ENCODE measurements around the gene RSRC1.

DNA sequence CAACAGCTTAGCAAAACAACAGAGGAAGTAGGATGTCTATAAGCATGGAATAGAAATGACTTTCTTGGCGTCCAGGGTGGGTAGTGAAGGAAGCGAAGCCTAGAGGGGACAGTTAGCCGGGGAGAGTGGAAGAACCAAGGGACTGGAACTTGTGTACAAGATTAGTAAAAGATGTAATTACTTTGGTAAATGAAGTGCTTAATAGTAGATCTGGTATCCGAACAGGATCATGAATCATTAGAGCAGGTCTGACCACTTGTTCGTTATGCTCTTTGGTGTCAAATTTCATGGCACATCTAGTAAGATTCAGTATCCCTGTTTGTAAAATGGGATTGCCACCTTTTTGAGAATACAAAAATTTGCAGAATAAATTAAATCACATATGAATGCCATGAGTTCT, 348.6 kb downstream of the RSRC1 start:
- no peak for TF ChIP-seq CTCF (CRISPR knock-in tag; IDR thresholded peaks at IDR 0.05)
- TF ChIP-seq ZFP1 (CRISPR knock-in tag; IDR thresholded peaks at IDR 0.05) = no peak
- no peak for TF ChIP-seq RNF2 (conservative IDR thresholded peaks at IDR 0.05; ENCODE audit: low read depth)
- no peak for TF ChIP-seq MYC (CRISPR knock-in tag; IDR thresholded peaks at IDR 0.05; ENCODE audit: borderline replicate concordance)
- TF ChIP-seq MTA3 (CRISPR knock-in tag; IDR thresholded peaks at IDR 0.05) = no peak
- TF ChIP-seq ZZZ3 (CRISPR knock-in tag; IDR thresholded peaks at IDR 0.05; ENCODE audit: borderline replicate concordance) = no peak

Data from HepG2 (cell line).